Smooth muscle cell (in vitro differentiated cells): ENCODE measurements around the gene CX3CR1. TPM values are rescaled to one million over a fixed set of nuclear protein-coding genes. Genes with fewer than 3 reads are reported as not detected.

Experiments
- DNase-seq: peaks from one replicate; lab custom pipeline; 2025; ENCODE audit not compliant: unreplicated experiment; lab: John Stamatoyannopoulos, UW
- H2AFZ ChIP-seq: fragments of 200-600 bp; sonication (generic); 2 replicates; pipeline ENCODE4 v1.6.0; 2016; ENCODE audit warnings: antibody characterized with exemption, low read depth, mild to moderate bottlenecking
- H3F3A ChIP-seq: fragments of 200-600 bp; sonication (generic); 2 replicates; pipeline ENCODE4 v1.6.0; 2017; ENCODE audit warnings: antibody characterized with exemption, low read depth
- H3K27ac ChIP-seq: fragments of 200-600 bp; sonication (generic); 2 replicates; pipeline ENCODE4 v1.5.1; 2016; ENCODE audit warnings: low read depth, mild to moderate bottlenecking
- H3K27me3 ChIP-seq: fragments of 200-600 bp; sonication (generic); 2 replicates; pipeline ENCODE4 v1.6.1; 2016; ENCODE audit warnings: low read depth, mild to moderate bottlenecking
- H3K36me3 ChIP-seq: fragments of 200-600 bp; sonication (generic); 2 replicates; pipeline ENCODE4 v1.5.1; 2016; ENCODE audit warnings: low read depth
- H3K4me1 ChIP-seq: fragments of 200-600 bp; sonication (generic); 2 replicates; pipeline ENCODE4 v1.5.1; 2016; ENCODE audit warnings: low read depth
- H3K4me2 ChIP-seq: fragments of 200-600 bp; sonication (generic); 2 replicates; pipeline ENCODE4 v1.6.0; 2016; ENCODE audit warnings: mild to moderate bottlenecking
- H3K4me3 ChIP-seq: fragments of 200-600 bp; sonication (generic); 2 replicates; pipeline ENCODE4 v1.5.1; 2016; ENCODE audit warnings: mild to moderate bottlenecking
- H3K79me2 ChIP-seq: fragments of 200-600 bp; sonication (generic); 2 replicates; pipeline ENCODE4 v1.6.0; 2016; ENCODE audit warnings: low read depth, mild to moderate bottlenecking
- H3K9ac ChIP-seq: fragments of 200-600 bp; sonication (generic); 2 replicates; pipeline ENCODE4 v1.6.0; 2016; ENCODE audit warnings: low read depth
- H3K9me3 ChIP-seq: fragments of 200-600 bp; sonication (generic); replicated peaks from 2 replicates; pipeline ENCODE4 v1.5.1; 2016; ENCODE audit warnings: low read depth
- H4K20me1 ChIP-seq: fragments of 200-600 bp; sonication (generic); 2 replicates; pipeline ENCODE4 v1.6.0; 2016; ENCODE audit warnings: low read depth
- WGBS: methylation state at CpG from one replicate; pipeline ENCODE4 v1.1.7; 2016; ENCODE audit warnings: low lambda C conversion rate; 5-methylcytosine and 5-hydroxymethylcytosine counted together
- polyA plus RNA-seq: library from polyadenylated mRNA; unstranded; fragments of >200 nt; fragmentation: Nextera tagmentation; extraction: Ambion mirVana; gene quantifications from 2 replicates; pipeline ENCODE4 v1.2.1, GENCODE V29; 2016
- total RNA-seq: library from RNA; depleted of rRNA; stranded (reverse); fragments of >200 nt; gene quantifications from 2 replicates; pipeline ENCODE4 v1.2.3, GENCODE V29; 2014
- TF ChIP-seq, protein P1 (sequence below): fragments of 200-600 bp; sonication (generic); IDR thresholded peaks from 2 replicates; pipeline ENCODE4 v1.5.1; 2017; ENCODE audit warnings: borderline replicate concordance, mild to moderate bottlenecking, antibody characterized with exemption; ENCODE audit not compliant: insufficient read depth, poor library complexity, severe bottlenecking

CX3CR1 gene
- total and polyA plus RNA-seq, 2 experiments from 2014 or later: not detected

DNA sequence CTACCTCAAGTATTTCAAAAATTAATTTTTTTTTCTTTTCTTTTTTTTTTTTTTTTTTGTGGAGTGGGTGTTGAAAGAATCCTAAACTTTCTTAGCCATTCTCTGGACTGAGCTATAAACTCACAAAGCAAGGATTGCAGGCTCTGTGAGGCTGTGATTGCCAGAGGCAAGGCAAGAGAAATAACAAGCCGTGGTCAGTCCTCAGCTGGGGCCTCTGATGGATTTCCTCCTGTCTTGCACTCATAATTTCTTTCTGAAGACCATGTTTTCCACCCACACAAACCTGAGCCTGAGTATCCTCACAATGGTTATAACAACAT, 1.3 kb downstream of the CX3CR1 start:
- Histone ChIP-seq H3K27me3 (no peaks in the 10 kb centered on the region), H3K36me3 (no peaks in the 10 kb centered on the region), H3K9ac (no peak overlapping the region), H2AFZ (no peak overlapping the region), H3K4me3 (no peak overlapping the region), H3K4me2 (no peak overlapping the region), H3K27ac (no peak overlapping the region), H4K20me1 (no peaks in the 10 kb centered on the region), H3K9me3 (no peaks in the 10 kb centered on the region), H3K4me1 (no peaks in the 10 kb centered on the region), H3K79me2 (no peaks in the 10 kb centered on the region), H3F3A (no peaks in the 10 kb centered on the region)
- WGBS: 7% methylated on average over 1 of the region's 1 CpG
- no peak for DNase-seq
- TF ChIP-seq, protein P1, sequence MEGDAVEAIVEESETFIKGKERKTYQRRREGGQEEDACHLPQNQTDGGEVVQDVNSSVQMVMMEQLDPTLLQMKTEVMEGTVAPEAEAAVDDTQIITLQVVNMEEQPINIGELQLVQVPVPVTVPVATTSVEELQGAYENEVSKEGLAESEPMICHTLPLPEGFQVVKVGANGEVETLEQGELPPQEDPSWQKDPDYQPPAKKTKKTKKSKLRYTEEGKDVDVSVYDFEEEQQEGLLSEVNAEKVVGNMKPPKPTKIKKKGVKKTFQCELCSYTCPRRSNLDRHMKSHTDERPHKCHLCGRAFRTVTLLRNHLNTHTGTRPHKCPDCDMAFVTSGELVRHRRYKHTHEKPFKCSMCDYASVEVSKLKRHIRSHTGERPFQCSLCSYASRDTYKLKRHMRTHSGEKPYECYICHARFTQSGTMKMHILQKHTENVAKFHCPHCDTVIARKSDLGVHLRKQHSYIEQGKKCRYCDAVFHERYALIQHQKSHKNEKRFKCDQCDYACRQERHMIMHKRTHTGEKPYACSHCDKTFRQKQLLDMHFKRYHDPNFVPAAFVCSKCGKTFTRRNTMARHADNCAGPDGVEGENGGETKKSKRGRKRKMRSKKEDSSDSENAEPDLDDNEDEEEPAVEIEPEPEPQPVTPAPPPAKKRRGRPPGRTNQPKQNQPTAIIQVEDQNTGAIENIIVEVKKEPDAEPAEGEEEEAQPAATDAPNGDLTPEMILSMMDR: no peak

DNA sequence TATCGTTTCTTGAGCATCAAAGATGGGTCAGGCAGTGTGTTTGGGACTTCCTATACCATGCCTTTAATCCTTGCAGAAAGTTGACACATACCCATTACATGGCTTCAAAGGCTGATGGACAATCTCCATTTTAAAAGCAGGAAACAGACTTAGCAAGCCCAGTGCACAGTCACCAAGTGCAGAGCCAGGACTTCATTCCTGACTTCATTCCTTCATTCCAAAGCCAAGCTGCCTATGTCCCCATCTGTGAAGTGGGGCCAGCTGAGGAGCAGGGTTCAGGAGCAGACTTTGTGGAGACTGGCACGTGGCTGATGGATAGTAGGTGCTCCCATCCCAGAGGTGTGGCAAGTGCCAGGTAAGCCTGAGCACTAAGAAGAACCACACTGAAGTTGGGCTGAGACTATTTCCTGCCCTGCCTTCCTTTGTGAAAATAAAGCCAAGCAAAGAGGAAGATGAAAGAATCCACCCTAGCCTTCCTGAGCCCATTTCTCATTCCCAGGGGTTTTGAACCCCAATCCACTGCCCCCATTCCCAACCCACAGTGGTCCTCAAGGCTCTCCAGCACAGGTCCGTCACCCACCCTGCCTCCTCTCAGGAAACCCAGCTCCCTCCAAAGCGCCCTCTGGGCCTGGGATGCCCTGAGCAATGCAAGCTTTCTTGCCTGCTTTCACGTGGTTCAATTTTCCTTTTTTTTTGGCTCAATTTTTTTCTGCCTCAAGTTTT, 1.8 kb downstream of the CX3CR1 start:
- no peak overlapping the region for H3K4me3 ChIP-seq
- H3K4me2 ChIP-seq: no peak overlapping the region
- H3F3A ChIP-seq: no peaks in the 10 kb centered on the region
- H3K27me3 ChIP-seq: no peaks in the 10 kb centered on the region
- no peaks in the 10 kb centered on the region for H3K4me1 ChIP-seq
- WGBS: 55% methylated on average over 5 of the region's 5 CpGs
- no peaks in the 10 kb centered on the region for H4K20me1 ChIP-seq
- TF ChIP-seq, protein P1: no peak
- H3K9ac ChIP-seq: no peak overlapping the region
- no peaks in the 10 kb centered on the region for H3K36me3 ChIP-seq
- no peaks in the 10 kb centered on the region for H3K9me3 ChIP-seq
- no peaks in the 10 kb centered on the region for H3K79me2 ChIP-seq
- no peak overlapping the region for H3K27ac ChIP-seq
- DNase-seq: no peak
- no peak overlapping the region for H2AFZ ChIP-seq

DNA sequence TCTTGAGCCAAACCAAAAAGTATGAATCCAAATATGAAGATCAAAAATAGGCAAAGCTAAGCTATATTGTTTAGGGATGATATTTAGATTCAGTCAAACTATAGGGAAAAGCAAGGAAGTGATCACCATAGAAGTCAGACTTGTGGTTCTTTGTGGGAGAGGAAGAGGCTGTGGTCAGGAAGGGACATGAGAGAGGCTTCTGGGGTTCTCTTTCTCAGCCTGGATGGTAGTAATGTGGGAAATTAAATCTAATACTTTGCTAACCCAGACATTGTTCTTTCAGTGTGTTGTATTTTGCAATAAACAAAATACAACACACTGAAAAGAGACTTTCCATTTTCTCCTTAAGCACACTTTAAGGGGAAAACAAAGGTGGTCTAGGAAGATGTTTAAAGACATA, 3.1 kb downstream of the CX3CR1 start:
- no peaks in the 10 kb centered on the region for H3K9me3 ChIP-seq

More for the DNA sequence above, 3.1 kb downstream of the CX3CR1 start:
- no peak overlapping the region for H3K4me3 ChIP-seq
- H3F3A ChIP-seq: no peaks in the 10 kb centered on the region
- no peak overlapping the region for H3K9ac ChIP-seq
- H2AFZ ChIP-seq: no peak overlapping the region
- H3K27ac ChIP-seq: no peak overlapping the region
- TF ChIP-seq, protein P1: no peak
- H3K4me2 ChIP-seq: no peak overlapping the region
- no peaks in the 10 kb centered on the region for H3K27me3 ChIP-seq
- no peaks in the 10 kb centered on the region for H4K20me1 ChIP-seq
- DNase-seq: no peak
- no peaks in the 10 kb centered on the region for H3K79me2 ChIP-seq
- no peaks in the 10 kb centered on the region for H3K36me3 ChIP-seq
- no peaks in the 10 kb centered on the region for H3K4me1 ChIP-seq
